Measurements from ENCODE around the gene GAPDH.

DNA sequence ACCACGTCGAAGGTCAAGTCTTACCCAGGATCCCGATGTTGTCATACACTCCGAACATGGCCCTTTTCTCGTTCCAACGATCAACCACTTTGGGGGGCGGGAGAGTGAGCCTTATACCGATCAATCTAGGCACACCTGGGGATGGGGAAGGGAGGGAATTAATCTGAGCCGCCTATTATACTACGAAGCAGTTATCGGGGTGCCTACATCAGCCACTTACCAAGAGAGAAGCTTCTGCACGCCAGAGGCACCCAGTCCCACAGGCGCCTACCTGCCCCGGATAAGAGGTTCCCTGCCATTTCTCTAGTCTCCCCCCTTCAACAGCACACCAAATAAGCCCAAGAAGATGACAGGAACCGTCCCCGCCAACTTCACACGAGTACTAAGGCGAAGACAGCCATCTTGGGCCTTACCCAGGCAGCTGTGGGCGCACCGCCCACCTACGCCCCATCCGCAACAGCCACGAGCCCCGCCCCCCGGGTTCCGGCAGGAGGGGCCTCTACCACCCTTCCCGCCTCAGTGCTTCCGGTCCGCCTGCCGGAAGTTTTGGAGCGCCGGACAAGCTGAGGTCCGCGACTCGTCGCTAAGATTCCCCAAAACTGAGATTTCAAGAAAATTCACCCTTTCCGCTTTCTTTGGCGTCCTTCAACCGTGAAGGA is 41.4 kb upstream of the GAPDH start, which contains the start of gene MRPL51:
- TF ChIP-seq, protein P1, sequence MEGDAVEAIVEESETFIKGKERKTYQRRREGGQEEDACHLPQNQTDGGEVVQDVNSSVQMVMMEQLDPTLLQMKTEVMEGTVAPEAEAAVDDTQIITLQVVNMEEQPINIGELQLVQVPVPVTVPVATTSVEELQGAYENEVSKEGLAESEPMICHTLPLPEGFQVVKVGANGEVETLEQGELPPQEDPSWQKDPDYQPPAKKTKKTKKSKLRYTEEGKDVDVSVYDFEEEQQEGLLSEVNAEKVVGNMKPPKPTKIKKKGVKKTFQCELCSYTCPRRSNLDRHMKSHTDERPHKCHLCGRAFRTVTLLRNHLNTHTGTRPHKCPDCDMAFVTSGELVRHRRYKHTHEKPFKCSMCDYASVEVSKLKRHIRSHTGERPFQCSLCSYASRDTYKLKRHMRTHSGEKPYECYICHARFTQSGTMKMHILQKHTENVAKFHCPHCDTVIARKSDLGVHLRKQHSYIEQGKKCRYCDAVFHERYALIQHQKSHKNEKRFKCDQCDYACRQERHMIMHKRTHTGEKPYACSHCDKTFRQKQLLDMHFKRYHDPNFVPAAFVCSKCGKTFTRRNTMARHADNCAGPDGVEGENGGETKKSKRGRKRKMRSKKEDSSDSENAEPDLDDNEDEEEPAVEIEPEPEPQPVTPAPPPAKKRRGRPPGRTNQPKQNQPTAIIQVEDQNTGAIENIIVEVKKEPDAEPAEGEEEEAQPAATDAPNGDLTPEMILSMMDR (IDR thresholded peaks at IDR 0.05) = no peak
- TF ChIP-seq EZH2 (IDR thresholded peaks at IDR 0.05; ENCODE audit: borderline replicate concordance, insufficient read depth, low read depth, low read length, poor library complexity, severe bottlenecking) = no peak

Data from B cell (primary cell).